ENCODE results near the gene KNDC1. TPM values are rescaled to one million over a fixed set of nuclear protein-coding genes. Genes with fewer than 3 reads are reported as not detected.

KNDC1 gene
- total RNA-seq, 1 experiment from 2014 or later = 15.7 TPM

DNA sequence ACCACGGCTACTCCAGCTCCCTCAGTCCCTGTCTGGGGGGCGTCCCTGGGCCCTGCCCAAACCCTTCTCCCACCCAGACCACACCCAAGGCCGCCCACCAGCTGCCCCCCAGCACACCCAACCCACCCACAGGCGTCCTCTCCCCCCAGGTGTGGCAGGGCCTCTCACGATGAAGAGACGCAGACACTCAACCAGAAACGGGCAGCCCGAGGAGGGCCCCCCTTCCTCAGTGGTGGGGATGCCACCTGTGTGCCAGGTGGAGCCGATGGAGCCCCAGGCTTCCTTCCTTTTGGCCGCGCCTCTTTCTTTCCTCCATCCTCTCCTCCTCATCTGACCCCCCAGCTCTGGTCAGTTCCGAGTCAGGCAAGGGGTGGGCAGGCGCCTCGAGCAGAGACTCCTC is 43.6 kb upstream of the KNDC1 start:
- Histone ChIP-seq H3K27ac (ENCODE audit: insufficient read length, low read depth, low read length) (no peak overlapping the region), H3K23me2 (ENCODE audit: insufficient read length, low read depth, low read length, poor library complexity, severe bottlenecking) (no peaks in the 10 kb centered on the region), H3K14ac (ENCODE audit: insufficient read depth, low read length) (no peak overlapping the region), H4K20me1 (ENCODE audit: control insufficient read depth, insufficient read depth, insufficient read length) (no peaks in the 10 kb centered on the region), H3K79me2 (ENCODE audit: insufficient read depth, low read length) (no peaks in the 10 kb centered on the region), H4K91ac (ENCODE audit: insufficient read length, low read depth, low read length) (no peak overlapping the region), H2AFZ (ENCODE audit: low read length) (no peak overlapping the region), H4K8ac (replicated peaks; ENCODE audit: insufficient read length, low read depth, low read length) (no peak overlapping the region), H2BK20ac (ENCODE audit: low read depth, low read length, poor library complexity, severe bottlenecking) (no peak overlapping the region), H3K4me2 (ENCODE audit: insufficient read depth, insufficient read length, low read length) (no peak overlapping the region), H3K56ac (ENCODE audit: insufficient read length, low read depth, low read length) (no peak overlapping the region), H3K4me1 (ENCODE audit: insufficient read depth, low read length) (no peaks in the 10 kb centered on the region), H3T11ph (ENCODE audit: low read length) (no peak overlapping the region), H2AK5ac (ENCODE audit: insufficient read length, low read length) (no peak overlapping the region), H3K9ac (ENCODE audit: extremely low read depth, insufficient read length, low read length) (no peak overlapping the region), H3K23ac (ENCODE audit: insufficient read length, low read depth, low read length) (no peak overlapping the region), H2BK15ac (ENCODE audit: low read depth, low read length) (no peak overlapping the region), H2BK5ac (ENCODE audit: insufficient read length, low read length) (no peak overlapping the region), H3K27me3 (ENCODE audit: insufficient read depth, low read length) (no peaks in the 10 kb centered on the region), H2BK12ac (ENCODE audit: insufficient read length, low read depth, low read length) (no peak overlapping the region), H3K18ac (ENCODE audit: insufficient read length, low read depth, low read length) (no peak overlapping the region), H3K79me1 (ENCODE audit: insufficient read depth, low read depth, low read length, poor library complexity, severe bottlenecking) (no peaks in the 10 kb centered on the region), H2BK120ac (ENCODE audit: low read depth, low read length, poor library complexity, severe bottlenecking) (no peak overlapping the region), H3K4ac (ENCODE audit: low read depth, low read length) (no peak overlapping the region), H3K9me3 (ENCODE audit: control insufficient read depth, low read depth, low read length) (no peaks in the 10 kb centered on the region), H4K5ac (ENCODE audit: insufficient read length, low read depth, low read length) (no peak overlapping the region)
- peaks cover 0 to 7% (median 0%) of the 10 kb centered on the region in 3 experiments; a peak in 2 of 7 replicates for H3K36me3 Mint-ChIP-seq (ENCODE audit: insufficient read depth in 1 of 3, low read depth in 3 of 3)
- TF ChIP-seq, protein P1, sequence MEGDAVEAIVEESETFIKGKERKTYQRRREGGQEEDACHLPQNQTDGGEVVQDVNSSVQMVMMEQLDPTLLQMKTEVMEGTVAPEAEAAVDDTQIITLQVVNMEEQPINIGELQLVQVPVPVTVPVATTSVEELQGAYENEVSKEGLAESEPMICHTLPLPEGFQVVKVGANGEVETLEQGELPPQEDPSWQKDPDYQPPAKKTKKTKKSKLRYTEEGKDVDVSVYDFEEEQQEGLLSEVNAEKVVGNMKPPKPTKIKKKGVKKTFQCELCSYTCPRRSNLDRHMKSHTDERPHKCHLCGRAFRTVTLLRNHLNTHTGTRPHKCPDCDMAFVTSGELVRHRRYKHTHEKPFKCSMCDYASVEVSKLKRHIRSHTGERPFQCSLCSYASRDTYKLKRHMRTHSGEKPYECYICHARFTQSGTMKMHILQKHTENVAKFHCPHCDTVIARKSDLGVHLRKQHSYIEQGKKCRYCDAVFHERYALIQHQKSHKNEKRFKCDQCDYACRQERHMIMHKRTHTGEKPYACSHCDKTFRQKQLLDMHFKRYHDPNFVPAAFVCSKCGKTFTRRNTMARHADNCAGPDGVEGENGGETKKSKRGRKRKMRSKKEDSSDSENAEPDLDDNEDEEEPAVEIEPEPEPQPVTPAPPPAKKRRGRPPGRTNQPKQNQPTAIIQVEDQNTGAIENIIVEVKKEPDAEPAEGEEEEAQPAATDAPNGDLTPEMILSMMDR (conservative IDR thresholded peaks at IDR 0.05) = no peak
- no peak overlapping the region for H3K27ac Mint-ChIP-seq
- DNase-seq = no peak
- no CpG with 5 or more reads among the region's 14 CpGs for WGBS (ENCODE audit: extremely low coverage, insufficient read length, low lambda C conversion rate)
- peaks cover 20 to 28% of the 10 kb centered on the region in 2 experiments for H3K9me3 Mint-ChIP-seq
- H3K4me1 Mint-ChIP-seq = no peaks in the 10 kb centered on the region
- H3K4me3 Mint-ChIP-seq = no peak overlapping the region
- peaks cover 6% of the 10 kb centered on the region for H3K27me3 Mint-ChIP-seq (ENCODE audit: low read depth)

Data from H9 (cell line).